NCI-H128 (cell line): ENCODE results near the gene PRPF38A.
"Not testable (repeated sequence)": the region's sequence is repeated elsewhere in the genome, so short reads cannot be mapped to it uniquely, and the experiment has no call there.

Experiments used
- DNase-seq: peaks from one replicate; lab custom pipeline; 2025; ENCODE audit not compliant: unreplicated experiment; lab: John Stamatoyannopoulos, UW

Gene PRPF38A

GRCh38 chr1:52404116-52404974, at the start of gene PRPF38A, which contains the start of gene ORC1:
TSS of gene PRPF38A (plus strand) at chr1:52404602. CDS start at chr1:52404750, 148 bp downstream.
TSS of gene ORC1 (minus strand) at chr1:52404423. CDS start at chr1:52402223, 2,200 bp downstream.
- peak; percentile 99 for DNase-seq

- no peak for DNase-seq
Observed at GRCh38 chr1:52355436-52355835, 49.0 kb upstream of the PRPF38A start.

GRCh38 chr1:52355847-52356505, 48.4 kb upstream of the PRPF38A start:
- no peak for DNase-seq

- DNase-seq = no peak
Observed at GRCh38 chr1:52356818-52357355, 47.5 kb upstream of the PRPF38A start.

- DNase-seq = no peak
Observed at GRCh38 chr1:52357397-52357796, 47.0 kb upstream of the PRPF38A start.

GRCh38 chr1:52358851-52359497, 45.4 kb upstream of the PRPF38A start:
- no peak for DNase-seq

- DNase-seq = no peak
Observed at GRCh38 chr1:52359676-52360594, 44.5 kb upstream of the PRPF38A start.

- no peak for DNase-seq
Observed at GRCh38 chr1:52360595-52360968, 43.8 kb upstream of the PRPF38A start.

- no peak for DNase-seq
Observed at GRCh38 chr1:52364235-52364839, 40.1 kb upstream of the PRPF38A start.

GRCh38 chr1:52365071-52365745, 39.2 kb upstream of the PRPF38A start:
- DNase-seq = no peak

- DNase-seq = peak; percentile 98
Observed at GRCh38 chr1:52365746-52366516, 38.5 kb upstream of the PRPF38A start, which contains the start of gene CC2D1B. TSS of gene CC2D1B (minus strand) at chr1:52366205. CDS start at chr1:52364620, 1,585 bp downstream.

- DNase-seq = no peak
Observed at GRCh38 chr1:52366517-52366827, 37.9 kb upstream of the PRPF38A start.

GRCh38 chr1:52367272-52367671, 37.1 kb upstream of the PRPF38A start:
- DNase-seq = no peak

GRCh38 chr1:52368383-52369172, 35.8 kb upstream of the PRPF38A start:
- peak; percentile 65 for DNase-seq

GRCh38 chr1:52369851-52370250, 34.6 kb upstream of the PRPF38A start:
- not testable (repeated sequence) for DNase-seq

- no peak for DNase-seq
Observed at GRCh38 chr1:52385376-52385775, 19.0 kb upstream of the PRPF38A start.

GRCh38 chr1:52386458-52386857, 17.9 kb upstream of the PRPF38A start:
- DNase-seq = no peak

- DNase-seq = no peak
Observed at GRCh38 chr1:52393174-52393573, 11.2 kb upstream of the PRPF38A start.
